GM10266 (cell line): Measurements from ENCODE around the gene DESI1.

Experiments used
- DNase-seq: peaks from one replicate; pipeline ENCODE4 v3.0.0; 2012; ENCODE audit errors: extremely low spot score
- CTCF ChIP-seq: IDR thresholded peaks from 2 replicates; pipeline ENCODE4 v1.5.1; 2012; ENCODE audit warnings: mild to moderate bottlenecking, low read depth; ENCODE audit not compliant: control insufficient read depth, insufficient read depth; ENCODE audit errors: missing control alignments

Gene DESI1

GRCh38 chr22:41556561-41556960 lies 64.3 kb downstream of the DESI1 start:
- no peak for TF ChIP-seq CTCF
- no peak for DNase-seq

- no peak for DNase-seq
- no peak for TF ChIP-seq CTCF
Measured at GRCh38 chr22:41555325-41555982, 65.4 kb downstream of the DESI1 start.

GRCh38 chr22:41551877-41552582 lies 68.8 kb downstream of the DESI1 start:
- TF ChIP-seq CTCF, result no peak
- DNase-seq, result no peak

- no peak for TF ChIP-seq CTCF
- no peak for DNase-seq
Measured at GRCh38 chr22:41550952-41551491, 69.8 kb downstream of the DESI1 start.

GRCh38 chr22:41548830-41549211 lies 72.0 kb downstream of the DESI1 start:
- no peak for TF ChIP-seq CTCF
- no peak for DNase-seq
